Head of caudate nucleus (tissue), 42 donors: ENCODE data around the gene AKR1D1.
A peak's percentile ranks its signal among the peaks of the same experiment; 100 is the strongest.

Experiments used
- DNase-seq, 42 donors: peaks; one replicate each; pipeline versions ENCODE4 v3.0.0 to v3.0.0-alpha.2; 2020 to 2021; ENCODE audit warnings: mixed read lengths in 7 of 42
- intact Hi-C: fragments of 100-400 bp; cut with DNase I; formaldehyde crosslinking; loops from one replicate; pipeline ENCODE4 v1.15.0; 2022

AKR1D1 gene

DNA sequence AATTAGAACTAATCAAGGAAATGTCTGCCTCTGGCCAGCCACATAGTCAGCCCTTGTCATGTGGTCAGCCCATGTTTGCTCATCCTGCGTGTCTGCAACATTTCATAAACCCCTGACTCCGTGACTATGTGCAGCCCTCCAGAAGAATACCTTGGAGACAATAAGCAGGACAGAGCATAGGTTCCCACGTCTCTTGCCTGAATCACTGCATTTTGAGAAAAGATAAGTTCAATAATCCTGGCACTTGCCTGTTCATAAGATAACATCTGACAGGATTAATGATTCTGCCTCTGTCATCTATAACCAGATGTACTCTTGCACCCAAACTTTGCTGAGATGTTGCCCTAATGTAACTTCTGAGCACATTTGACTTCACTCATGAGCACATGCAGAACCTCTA lies 78.4 kb downstream of the AKR1D1 start:
- intact Hi-C loops, result no loop called here

DNA sequence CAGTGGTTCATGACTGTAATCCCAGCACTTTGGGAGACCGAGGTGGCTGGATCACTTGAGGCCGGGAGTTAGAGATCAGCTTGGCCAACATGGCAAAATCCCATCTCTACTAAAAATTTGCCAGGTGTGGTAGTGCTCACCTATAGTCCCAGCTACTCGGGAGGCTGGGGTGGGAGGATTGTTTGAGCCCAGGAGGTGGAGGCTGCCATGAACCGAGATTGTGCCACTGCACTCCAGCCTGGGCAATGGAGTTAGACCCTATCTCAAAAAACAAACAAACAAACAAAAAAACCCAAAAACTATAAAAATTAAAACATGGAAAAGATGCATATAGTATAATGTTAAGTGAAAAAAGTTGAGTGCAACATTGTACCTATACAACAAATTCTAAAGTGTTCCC lies 81.4 kb downstream of the AKR1D1 start:
- intact Hi-C loops, result no loop called here
- DNase-seq, result no peak

More for the DNA sequence above, 78.4 kb downstream of the AKR1D1 start:
- no peak for DNase-seq

DNA sequence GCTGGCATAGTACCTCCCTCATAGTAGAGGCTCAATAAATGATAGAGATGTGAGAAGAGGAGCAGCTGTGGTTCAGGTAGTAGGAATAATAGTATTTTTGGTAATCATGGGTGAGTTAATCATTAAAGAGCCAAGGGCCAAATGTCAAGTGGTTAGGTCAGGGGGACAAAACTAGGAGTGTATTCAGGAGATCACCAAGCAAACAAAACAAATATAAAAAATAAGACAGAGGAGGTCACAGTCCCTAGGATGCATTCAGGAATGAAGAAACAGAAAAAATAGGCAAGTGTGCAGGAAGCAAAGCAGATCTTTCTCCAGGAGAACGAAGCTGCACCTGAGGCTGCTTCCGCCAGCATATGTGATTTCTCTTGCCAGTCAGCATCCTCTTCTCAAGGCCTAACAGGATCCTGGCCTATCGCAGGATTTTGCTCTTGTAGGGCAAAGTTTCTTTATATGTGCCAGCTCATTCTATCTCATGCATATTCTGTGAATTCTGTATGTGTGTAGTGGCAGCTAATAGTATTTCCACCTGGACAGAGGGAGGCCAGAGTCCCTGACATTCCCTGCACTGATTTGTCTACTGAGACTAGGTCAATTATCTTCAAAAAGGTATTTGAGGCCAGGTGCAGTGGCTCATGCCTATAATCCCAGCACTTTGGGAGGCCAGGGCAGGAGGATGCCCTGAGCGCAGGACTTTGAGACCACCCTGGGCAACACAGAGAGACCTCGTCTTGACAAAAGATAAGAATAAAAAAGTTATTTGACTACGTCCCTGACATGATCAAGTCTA lies 82.7 kb downstream of the AKR1D1 start:
- intact Hi-C loops, result no loop called here
- no peak for DNase-seq

DNA sequence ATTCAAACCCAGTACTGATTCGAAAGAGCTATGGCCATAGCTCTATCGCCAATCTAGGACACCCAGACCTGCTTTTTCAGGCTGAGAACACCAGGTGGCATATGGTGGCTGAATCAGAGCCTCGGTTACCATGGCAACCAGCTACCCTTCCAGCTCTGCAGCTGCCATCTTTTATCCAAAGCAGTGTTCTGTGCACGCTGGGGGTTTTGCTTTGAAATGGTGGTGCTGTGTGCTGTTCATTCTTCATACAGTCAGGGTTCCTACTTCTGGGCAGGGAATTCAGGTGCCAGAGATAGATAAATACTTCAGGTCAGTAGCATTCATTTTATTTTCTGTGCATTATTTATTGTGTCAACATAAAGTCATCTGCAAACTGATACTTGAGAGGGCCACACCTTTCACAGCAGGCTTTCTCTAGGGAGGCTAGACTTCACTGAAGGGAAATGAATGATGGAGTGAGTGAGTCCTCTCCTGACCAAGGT lies 85.4 kb downstream of the AKR1D1 start:
- intact Hi-C loops, result loop anchor here (10.0 kb wide), 1 partner anchor 573 kb away; no protein-coding TSS in a partner anchor
- DNase-seq, result peak; percentile 60 to 94 (median 83)

DNA sequence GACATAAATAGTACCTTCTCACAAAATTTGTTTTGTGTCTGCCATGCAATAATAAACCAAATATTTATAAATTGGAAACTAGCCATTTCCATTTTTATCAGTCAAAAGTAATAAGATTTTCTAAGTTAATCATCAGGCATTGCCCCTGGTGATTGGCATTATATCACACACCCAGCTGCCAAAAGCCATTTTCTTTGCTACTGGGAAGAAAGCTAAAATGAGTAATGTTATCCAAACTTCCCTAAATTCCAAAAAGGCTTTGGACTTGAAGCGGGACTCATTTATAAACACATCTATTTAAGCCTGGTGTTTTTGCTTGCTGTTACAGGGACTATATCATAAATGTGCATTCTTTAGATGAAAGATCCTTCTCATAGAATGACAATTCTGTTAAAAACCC lies 86.0 kb downstream of the AKR1D1 start:
- no peak for DNase-seq
- intact Hi-C loops, result loop anchor here (10.0 kb wide), 1 partner anchor 573 kb away; no protein-coding TSS in a partner anchor

DNA sequence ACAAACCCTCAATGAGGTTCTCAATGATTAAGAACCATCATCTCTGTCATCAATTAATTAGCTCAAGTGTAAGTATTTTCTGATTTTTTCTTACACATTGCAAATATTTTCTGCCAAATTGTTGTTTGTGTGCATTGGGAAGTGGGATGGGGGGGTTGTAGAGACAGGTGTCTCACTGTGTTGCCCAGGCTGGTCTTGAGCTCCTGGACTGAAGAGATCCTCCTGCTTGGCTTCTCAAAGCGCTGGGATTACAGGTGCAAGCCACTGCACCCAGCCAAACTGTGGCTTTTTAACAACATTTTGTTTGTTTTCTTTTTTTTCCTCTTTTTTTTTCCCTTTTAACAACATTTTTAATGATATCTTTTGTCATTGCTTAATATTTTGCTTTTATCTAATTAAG lies 87.5 kb downstream of the AKR1D1 start:
- intact Hi-C loops, result loop anchor here (10.0 kb wide), 1 partner anchor 571 kb away; no protein-coding TSS in a partner anchor
- no peak for DNase-seq

DNA sequence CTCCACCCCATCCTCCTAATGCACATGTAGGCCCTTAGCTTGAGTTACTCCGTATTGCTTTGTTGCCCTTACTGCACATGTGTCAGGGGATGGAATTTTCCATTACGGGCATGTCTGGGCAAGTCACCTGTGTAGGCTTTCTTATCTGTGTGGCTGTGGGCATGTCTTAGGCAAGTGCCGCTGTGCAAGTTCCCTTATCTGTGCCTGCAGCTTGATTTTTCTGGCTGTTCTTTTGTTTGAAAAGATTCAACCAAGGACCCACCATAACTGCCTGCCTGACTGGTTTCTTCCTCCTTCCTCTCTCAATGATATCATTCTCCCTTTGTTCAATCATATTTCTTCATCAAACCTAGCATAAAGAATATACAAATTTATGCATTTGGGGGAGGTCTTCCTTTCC lies 88.5 kb downstream of the AKR1D1 start:
- no peak for DNase-seq
- intact Hi-C loops, result loop anchor here (10.0 kb wide), 1 partner anchor 570 kb away; no protein-coding TSS in a partner anchor

GRCh38 chr7:138166681-138167080 lies 90.4 kb downstream of the AKR1D1 start:
- intact Hi-C loops, result loop anchor here (10.0 kb wide), 1 partner anchor 568 kb away; no protein-coding TSS in a partner anchor

GRCh38 chr7:138167222-138167621 lies 91.0 kb downstream of the AKR1D1 start:
- no peak for DNase-seq
- intact Hi-C loops, result loop anchor here (10.0 kb wide), 1 partner anchor 568 kb away; no protein-coding TSS in a partner anchor

More at GRCh38 chr7:138166681-138167080, 90.4 kb downstream of the AKR1D1 start:
- no peak for DNase-seq

GRCh38 chr7:138167869-138168296 lies 91.6 kb downstream of the AKR1D1 start:
- intact Hi-C loops, result loop anchor here (10.0 kb wide), 1 partner anchor 567 kb away; no protein-coding TSS in a partner anchor
- no peak for DNase-seq
